K562 (cell line): ENCODE data around the gene ARMH3. TPM values are rescaled to one million over a fixed set of nuclear protein-coding genes. Genes with fewer than 3 reads are reported as not detected.
A peak's percentile ranks its signal among the peaks of the same experiment; 100 is the strongest.

Source experiments
- ATAC-seq: fragments of 200-7000 bp; cut with Tn5 transposase; 3 replicates; pipeline ENCODE4 v1.9.1; 2020; ENCODE audit warnings: moderate library complexity
- BruUV-seq: library from RNA; stranded (reverse); fragments of 400-500 nt; replicated peaks from 2 replicates; lab custom pipeline; 2021; lab: Mats Ljungman, UMichigan
- CTCF ChIA-PET: fragments of 300-600 bp; formaldehyde crosslinking; extraction: SDS; loops from one replicate; lab custom pipeline; 2021; ENCODE audit warnings: low intra/inter-chr PET ratio; lab: Yijun Ruan, JAX
- POLR2A ChIA-PET: fragments of 300-600, 350-650 bp; sonication (Branson Sonifier 250); formaldehyde crosslinking; extraction: SDS; loops from one replicate; lab custom pipeline; 2021; ENCODE audit warnings: antibody characterized with exemption, inconsistent platforms; lab: Yijun Ruan, JAX
- DNase-seq, 4 experiments: peaks; one replicate each; pipeline versions ENCODE4 v3.0.0 to v3.0.0-alpha.2; 2011 to 2018; ENCODE audit warnings: low spot score in 3 of 4, mixed read lengths in 3 of 4; ENCODE audit errors: extremely low read depth in 1 of 4
- FAIRE-seq: peaks from 2 replicates; lab custom pipeline; 2011; peaks lifted over from hg19 to GRCh38; lab: Jason Lieb, UNC
- H2AFZ ChIP-seq: 2 replicates; pipeline ENCODE4 v1.6.0; 2011; ENCODE audit warnings: low read depth, low read length, control low read depth, inconsistent platforms
- H3K27ac ChIP-seq: fragments of 200-600 bp; 3 replicates; pipeline ENCODE4 v1.8.0; 2011; ENCODE audit warnings: low read depth, mild to moderate bottlenecking, control low read depth, inconsistent platforms, low read length, moderate library complexity, mixed read lengths; ENCODE audit errors: extremely low read depth
- H3K27me3 ChIP-seq, 2 experiments: fragments of 300-600 bp in 1 of 2; 2 replicates in 1 of 2; 3 replicates in 1 of 2; pipeline versions ENCODE4 v1.6.0 to v1.8.0; 2011; ENCODE audit warnings: inconsistent platforms in 2 of 2, low read length in 2 of 2, mild to moderate bottlenecking in 1 of 2, mixed read lengths in 1 of 2, moderate library complexity in 1 of 2; ENCODE audit not compliant: control insufficient read depth in 2 of 2, insufficient read depth in 2 of 2
- H3K36me3 ChIP-seq: fragments of 300-600 bp; 3 replicates; pipeline ENCODE4 v1.8.0; 2011; ENCODE audit warnings: mild to moderate bottlenecking, low read length, inconsistent platforms; ENCODE audit not compliant: control insufficient read depth, insufficient read depth
- H3K4me1 ChIP-seq, 2 experiments: fragments of 200-600 bp in 1 of 2; replicated peaks in 1 of 2; 2 replicates in 1 of 2; 3 replicates in 1 of 2; pipeline versions ENCODE4 v1.5.1 to v1.8.0; 2011; ENCODE audit warnings: inconsistent platforms in 2 of 2, low read length in 2 of 2, mild to moderate bottlenecking in 1 of 2, mixed read lengths in 1 of 2, moderate library complexity in 1 of 2; ENCODE audit not compliant: control insufficient read depth in 2 of 2, insufficient read depth in 2 of 2
- H3K4me2 ChIP-seq: 2 replicates; pipeline ENCODE4 v1.6.1; 2011; ENCODE audit warnings: low read length, control low read depth, inconsistent platforms, mixed read lengths; ENCODE audit not compliant: insufficient read depth
- H3K4me3 ChIP-seq: fragments of 200-600 bp; sonication (generic), shearing (Covaris generic); 2 replicates; pipeline ENCODE4 v1.5.1; 2016; ENCODE audit warnings: control low read depth, inconsistent platforms
- H3K79me2 ChIP-seq: fragments of 200-600 bp; 3 replicates; pipeline ENCODE4 v1.8.0; 2011; ENCODE audit warnings: low read length, inconsistent platforms; ENCODE audit not compliant: control insufficient read depth, insufficient read depth
- H3K9ac ChIP-seq, 2 experiments: 2 replicates each; pipeline versions ENCODE4 v1.6.0 to v1.6.1; 2011; ENCODE audit warnings: low read depth in 2 of 2, low read length in 2 of 2, control low read depth in 1 of 2, inconsistent platforms in 1 of 2, mild to moderate bottlenecking in 1 of 2, mixed read lengths in 1 of 2; ENCODE audit not compliant: insufficient read depth in 1 of 2
- H3K9me1 ChIP-seq: one replicate; pipeline ENCODE4 v1.6.0; 2011; ENCODE audit warnings: inconsistent platforms, mild to moderate bottlenecking, low read length, moderate library complexity; ENCODE audit not compliant: control insufficient read depth, insufficient read depth
- H3K9me3 ChIP-seq: replicated peaks from 2 replicates; pipeline ENCODE4 v1.5.1; 2011; ENCODE audit warnings: low read depth, low read length, inconsistent platforms; ENCODE audit not compliant: control insufficient read depth, insufficient read depth
- H4K20me1 ChIP-seq: replicated peaks from 2 replicates; pipeline ENCODE4 v1.6.1; 2011; ENCODE audit warnings: low read length, inconsistent platforms, mixed read lengths; ENCODE audit not compliant: control insufficient read depth, insufficient read depth
- ARID3B ChIP-seq: fragments of 250-450 bp; sonication (Bioruptor Pico); IDR thresholded peaks from 2 replicates; pipeline ENCODE4 v1.4.0; 2020; ENCODE audit warnings: borderline replicate concordance
- ARID4B ChIP-seq: sonication (generic); formaldehyde crosslinking; IDR thresholded peaks from 2 replicates; pipeline ENCODE4 v1.8.0; 2022; ENCODE audit warnings: mild to moderate bottlenecking, missing genetic modification reagents
- DNMT1 ChIP-seq: fragments of 450-650 bp; IDR thresholded peaks from 2 replicates; pipeline ENCODE4 v1.6.1; 2016; ENCODE audit warnings: antibody characterized with exemption, mild to moderate bottlenecking
- ERF ChIP-seq: fragments of 450-650 bp; formaldehyde crosslinking; IDR thresholded peaks from 2 replicates; pipeline ENCODE4 v1.4.0; 2020; ENCODE audit warnings: mild to moderate bottlenecking, mixed read lengths
- KDM5B ChIP-seq: fragments of 200-600 bp; sonication (generic); IDR thresholded peaks from 2 replicates; pipeline ENCODE4 v1.6.1; 2012; ENCODE audit warnings: low read depth, mild to moderate bottlenecking, moderate library complexity, low read length, control low read depth, inconsistent platforms; ENCODE audit not compliant: insufficient replicate concordance
- MCM2 ChIP-seq: fragments of 450-650 bp; IDR thresholded peaks from 2 replicates; pipeline ENCODE4 v1.6.1; 2017; ENCODE audit warnings: low read depth, mild to moderate bottlenecking
- PHTF2 ChIP-seq: fragments of 250-450 bp; sonication (Bioruptor Pico); IDR thresholded peaks from 2 replicates; pipeline ENCODE4 v1.5.0; 2021; ENCODE audit warnings: mild to moderate bottlenecking
- STAT5B ChIP-seq: fragments of 250-450 bp; sonication (Bioruptor Pico); IDR thresholded peaks from 2 replicates; pipeline ENCODE4 v1.8.0; 2021; ENCODE audit warnings: mild to moderate bottlenecking, inconsistent platforms
- TAF9B ChIP-seq: fragments of 450-650 bp; IDR thresholded peaks from 2 replicates; pipeline ENCODE4 v1.6.1; 2018; ENCODE audit warnings: mild to moderate bottlenecking; ENCODE audit not compliant: partially characterized antibody
- TCF7 ChIP-seq: sonication (generic); IDR thresholded peaks from 2 replicates; pipeline ENCODE4 v1.6.1; 2016; ENCODE audit warnings: antibody characterized with exemption, borderline replicate concordance
- ZNF507 ChIP-seq: conservative IDR thresholded peaks from 2 replicates; pipeline ENCODE4 v1.6.1; 2017; ENCODE audit warnings: missing genetic modification characterization, missing compliant biosample characterization
- ZNF511 ChIP-seq: sonication (generic); formaldehyde crosslinking; IDR thresholded peaks from 2 replicates; pipeline ENCODE4 v1.8.0; 2022; ENCODE audit warnings: mild to moderate bottlenecking, missing genetic modification reagents
- WGBS: fragments of 100-300 bp; shearing (Covaris generic); methylation state at CpG from one replicate; pipeline ENCODE4 v1.1.6; 2016; ENCODE audit warnings: low coverage, mixed read lengths; ENCODE audit not compliant: insufficient coverage; ENCODE audit errors: missing lambda C conversion rate; 5-methylcytosine and 5-hydroxymethylcytosine counted together
- in situ Hi-C: fragments of 300-500 bp; cut with MboI; formaldehyde crosslinking; loops from 4 replicates; pipeline ENCODE4 v1.15.0; 2018; ENCODE audit warnings: inconsistent platforms, mixed read lengths
- intact Hi-C: fragments of 100-400 bp; cut with micrococcal nuclease; formaldehyde crosslinking; loops from 2 replicates; pipeline ENCODE4 v1.14.2; 2022
- polyA plus RNA-seq, 8 experiments: library from polyadenylated mRNA; depleted of rRNA in 4 of 8; stranded (reverse) in 5 of 8; unstranded in 3 of 8; fragments of >200 nt; fragmentation: Nextera tagmentation in 2 of 8; fragmentation: Illumina TruSeq in 1 of 8; extraction: Ambion mirVana in 2 of 8; extraction: Trizol in 1 of 8; gene quantifications; 2 replicates each; pipeline versions ENCODE4 v1.2.1 to v1.2.3, GENCODE V29; 2011 to 2014; ENCODE audit warnings: inconsistent platforms in 1 of 8, missing spikeins in 1 of 8
- total RNA-seq, 7 experiments: library from RNA; depleted of rRNA in 6 of 7; stranded (reverse); fragments of >200 nt in 6 of 7; fragmentation: Illumina TruSeq in 2 of 7; extraction: Trizol in 2 of 7; gene quantifications; 2 replicates each; pipeline versions ENCODE4 v1.2.1 to v1.2.3, GENCODE V29; 2011 to 2021; ENCODE audit warnings: low replicate concordance in 1 of 7
- TF ChIP-seq, protein P1 (sequence below): fragments of 250-450 bp; sonication (Bioruptor Pico); IDR thresholded peaks from 2 replicates; pipeline ENCODE4 v1.4.0; 2020; ENCODE audit warnings: mild to moderate bottlenecking, moderate library complexity

ARMH3 gene
- total and polyA plus RNA-seq, 9 of the 15 experiments (the other 6 are each of a cell fraction or from before 2014, with no cell fraction given), result 0.29 to 0.73 TPM; not detected in 7

DNA sequence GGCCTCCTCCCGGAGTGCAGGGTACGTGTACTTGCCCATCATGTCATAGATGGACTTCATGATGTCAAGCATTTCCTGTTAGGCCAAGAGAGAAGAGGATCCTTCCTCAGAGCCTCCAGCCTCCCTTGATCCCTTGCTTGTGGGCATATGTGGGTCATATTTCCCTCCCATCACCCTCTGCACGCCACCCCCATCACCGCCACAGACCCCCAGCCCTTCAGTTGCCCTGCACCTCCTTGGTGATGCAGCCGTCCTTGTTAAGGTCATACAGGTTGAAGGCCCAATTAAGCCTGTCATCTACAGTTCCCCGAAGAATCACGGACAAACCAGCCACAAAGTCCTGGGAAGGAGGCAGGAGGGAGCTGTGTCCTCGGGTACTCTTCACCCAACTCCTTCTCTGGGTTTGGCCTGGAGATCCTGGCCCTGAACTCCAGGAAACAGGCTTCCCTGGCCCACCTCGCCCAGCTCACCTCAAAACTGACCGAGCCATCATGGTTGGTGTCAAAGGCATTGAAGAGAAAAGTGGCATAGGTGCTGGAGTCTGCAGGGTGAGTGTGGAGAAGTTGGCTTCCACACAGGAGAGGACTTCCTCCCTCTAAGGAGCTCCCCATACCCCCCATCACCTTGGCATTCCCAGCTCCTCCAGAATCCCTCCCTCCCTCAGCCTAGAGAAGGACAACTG, 227.9 kb downstream of the ARMH3 start:
- Histone ChIP-seq H3K4me1 (peaks cover 47 to 59% of the 10 kb centered on the region in 2 experiments), H3K4me2 (peak overlapping the region; percentile 1; the same call in 1 of the 2 replicates), H2AFZ (no peak overlapping the region), H3K27me3 (no peaks in the 10 kb centered on the region), H3K9me1 (peaks cover 9% of the 10 kb centered on the region), H4K20me1 (0 out of 2 replicates have a peak, but pooled peaks cover 6% of the 10 kb centered on the region), H3K36me3 (peaks cover 30% of the 10 kb centered on the region; the same call in 2 of the 3 replicates), H3K79me2 (peaks cover 18% of the 10 kb centered on the region), H3K27ac (no peak overlapping the region), H3K9me3 (no peaks in the 10 kb centered on the region), H3K9ac (peak overlapping the region in 1 of 2 experiments; percentile 4; a peak in 1 of 4 replicates), H3K4me3 (no peak overlapping the region)
- peak in 2 of 4 experiments; percentile 1 for DNase-seq
- no peak for ATAC-seq
- POLR2A ChIA-PET, result interaction anchor here (0.6 to 3.7 kb wide), 2 partner anchors 11 to 256 kb away, joined by 3 to 19 read pairs; partner anchors contain the start of gene OGA
- no TSS peak for BruUV-seq
- in situ Hi-C loops (loop anchor here (25.0 kb wide), 4 partner anchors 534 to 784 kb away; partner anchors contain the start of genes ACTR1A, CUEDC2 and SUFU), intact Hi-C loops (no loop called here)
- CTCF ChIA-PET, result no interaction called here
- no peak for FAIRE-seq
- WGBS, result 88% methylated on average over 7 of the region's 10 CpGs
- TF ChIP-seq ARID3B (CRISPR knock-in tag), result no peak
- TF ChIP-seq DNMT1, result no peak
- TF ChIP-seq TCF7, result no peak
- no peak for TF ChIP-seq ERF
- no peak for TF ChIP-seq ZNF511 (CRISPR knock-in tag)
- no peak for TF ChIP-seq KDM5B
- no peak for TF ChIP-seq STAT5B (CRISPR knock-in tag)
- no peak for TF ChIP-seq PHTF2 (CRISPR knock-in tag)
- no peak for TF ChIP-seq ARID4B (CRISPR knock-in tag)
- no peak for TF ChIP-seq TAF9B
- TF ChIP-seq, protein P1, sequence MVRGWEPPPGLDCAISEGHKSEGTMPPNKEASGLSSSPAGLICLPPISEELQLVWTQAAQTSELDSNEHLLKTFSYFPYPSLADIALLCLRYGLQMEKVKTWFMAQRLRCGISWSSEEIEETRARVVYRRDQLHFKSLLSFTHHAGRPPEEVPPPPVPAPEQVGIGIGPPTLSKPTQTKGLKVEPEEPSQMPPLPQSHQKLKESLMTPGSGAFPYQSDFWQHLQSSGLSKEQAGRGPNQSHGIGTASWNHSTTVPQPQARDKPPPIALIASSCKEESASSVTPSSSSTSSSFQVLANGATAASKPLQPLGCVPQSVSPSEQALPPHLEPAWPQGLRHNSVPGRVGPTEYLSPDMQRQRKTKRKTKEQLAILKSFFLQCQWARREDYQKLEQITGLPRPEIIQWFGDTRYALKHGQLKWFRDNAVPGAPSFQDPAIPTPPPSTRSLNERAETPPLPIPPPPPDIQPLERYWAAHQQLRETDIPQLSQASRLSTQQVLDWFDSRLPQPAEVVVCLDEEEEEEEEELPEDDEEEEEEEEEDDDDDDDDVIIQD (CRISPR knock-in tag), result no peak
- no peak for TF ChIP-seq MCM2
- TF ChIP-seq ZNF507, result no peak
